Cardiac muscle cell (in vitro differentiated cells and primary cell): ENCODE data around the gene NR5A1. TPM values are rescaled to one million over a fixed set of nuclear protein-coding genes. Genes with fewer than 3 reads are reported as not detected.

Experiments used
- DNase-seq, 2 donors: peaks; one replicate each; pipeline versions ENCODE4 v3.0.0 to v3.0.0-alpha.2; 2010 to 2017; ENCODE audit warnings: low read depth in 1 of 2, low spot score in 1 of 2
- H3K27ac ChIP-seq: fragments of 200-600 bp; sonication (generic); 2 replicates; pipeline ENCODE4 v1.5.1; 2016
- H3K27me3 ChIP-seq: fragments of 200-600 bp; sonication (generic); 2 replicates; pipeline ENCODE4 v1.6.0; 2016; ENCODE audit warnings: control low read depth
- H3K36me3 ChIP-seq: fragments of 200-600 bp; sonication (generic); 2 replicates; pipeline ENCODE4 v1.5.1; 2016; ENCODE audit warnings: control low read depth
- H3K4me1 ChIP-seq: fragments of 200-600 bp; sonication (generic); 2 replicates; pipeline ENCODE4 v1.8.1; 2017; ENCODE audit warnings: low read depth, mild to moderate bottlenecking, mixed run types
- H3K4me3 ChIP-seq: fragments of 200-600 bp; sonication (generic); 2 replicates; pipeline ENCODE4 v1.5.1; 2016; ENCODE audit warnings: mild to moderate bottlenecking
- H3K9me3 ChIP-seq: fragments of 200-600 bp; sonication (generic); 2 replicates; pipeline ENCODE4 v1.5.1; 2017; ENCODE audit warnings: low read depth, mild to moderate bottlenecking, control low read depth
- polyA plus RNA-seq: library from polyadenylated mRNA; unstranded; fragments of >200 nt; fragmentation: Nextera tagmentation; extraction: Ambion mirVana; gene quantifications from 2 replicates; pipeline ENCODE4 v1.2.1, GENCODE V29; 2016
- total RNA-seq: library from RNA; depleted of rRNA; stranded (reverse); fragments of >200 nt; gene quantifications from 2 replicates; pipeline ENCODE4 v1.2.3, GENCODE V29; 2016
- TF ChIP-seq, protein P1 (sequence below): IDR thresholded peaks from 2 replicates; pipeline ENCODE4 v1.5.1; 2012; ENCODE audit warnings: low read depth, mild to moderate bottlenecking, low read length

The NR5A1 gene
- total and polyA plus RNA-seq, 2 experiments from 2014 or later = 0.12 TPM; not detected in 1

DNA sequence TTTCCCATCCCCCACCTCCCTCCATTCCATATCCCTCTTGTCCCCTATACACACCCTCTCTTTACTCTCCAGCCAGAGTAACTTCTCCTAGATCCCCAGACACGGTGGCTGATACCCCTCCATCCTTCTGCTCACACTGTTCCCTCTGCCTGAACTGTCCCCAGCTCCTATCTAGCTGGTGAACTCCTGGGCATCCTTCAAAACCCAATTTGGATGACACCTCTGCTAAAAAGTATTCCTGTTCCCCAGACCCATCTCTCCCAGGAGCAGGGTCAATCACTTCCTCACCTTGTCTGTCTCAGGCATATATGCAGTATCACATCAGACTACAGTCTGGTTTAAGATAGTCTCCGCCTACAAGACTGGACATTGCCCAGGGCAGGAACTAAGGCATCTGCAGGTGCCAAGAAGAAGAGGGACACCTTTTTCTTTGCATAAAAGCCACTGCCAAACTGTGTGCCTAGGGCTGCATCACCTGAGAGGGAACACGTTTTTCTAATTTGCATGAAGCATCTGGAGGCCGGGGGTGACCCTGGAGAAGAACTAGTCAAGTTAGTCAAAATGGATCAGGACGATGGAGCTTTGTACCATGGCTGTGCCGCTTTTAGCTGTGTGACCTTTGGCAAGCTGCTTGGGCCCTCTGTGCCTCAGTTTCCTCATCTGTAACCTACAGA lies 27.1 kb downstream of the NR5A1 start:
- Histone ChIP-seq H3K27ac (no peak overlapping the region), H3K36me3 (no peaks in the 10 kb centered on the region), H3K4me3 (no peak overlapping the region), H3K9me3 (no peaks in the 10 kb centered on the region), H3K27me3 (peaks cover 5% of the 10 kb centered on the region), H3K4me1 (peaks cover 5% of the 10 kb centered on the region)
- TF ChIP-seq, protein P1, sequence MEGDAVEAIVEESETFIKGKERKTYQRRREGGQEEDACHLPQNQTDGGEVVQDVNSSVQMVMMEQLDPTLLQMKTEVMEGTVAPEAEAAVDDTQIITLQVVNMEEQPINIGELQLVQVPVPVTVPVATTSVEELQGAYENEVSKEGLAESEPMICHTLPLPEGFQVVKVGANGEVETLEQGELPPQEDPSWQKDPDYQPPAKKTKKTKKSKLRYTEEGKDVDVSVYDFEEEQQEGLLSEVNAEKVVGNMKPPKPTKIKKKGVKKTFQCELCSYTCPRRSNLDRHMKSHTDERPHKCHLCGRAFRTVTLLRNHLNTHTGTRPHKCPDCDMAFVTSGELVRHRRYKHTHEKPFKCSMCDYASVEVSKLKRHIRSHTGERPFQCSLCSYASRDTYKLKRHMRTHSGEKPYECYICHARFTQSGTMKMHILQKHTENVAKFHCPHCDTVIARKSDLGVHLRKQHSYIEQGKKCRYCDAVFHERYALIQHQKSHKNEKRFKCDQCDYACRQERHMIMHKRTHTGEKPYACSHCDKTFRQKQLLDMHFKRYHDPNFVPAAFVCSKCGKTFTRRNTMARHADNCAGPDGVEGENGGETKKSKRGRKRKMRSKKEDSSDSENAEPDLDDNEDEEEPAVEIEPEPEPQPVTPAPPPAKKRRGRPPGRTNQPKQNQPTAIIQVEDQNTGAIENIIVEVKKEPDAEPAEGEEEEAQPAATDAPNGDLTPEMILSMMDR = no peak
- DNase-seq = no peak

DNA sequence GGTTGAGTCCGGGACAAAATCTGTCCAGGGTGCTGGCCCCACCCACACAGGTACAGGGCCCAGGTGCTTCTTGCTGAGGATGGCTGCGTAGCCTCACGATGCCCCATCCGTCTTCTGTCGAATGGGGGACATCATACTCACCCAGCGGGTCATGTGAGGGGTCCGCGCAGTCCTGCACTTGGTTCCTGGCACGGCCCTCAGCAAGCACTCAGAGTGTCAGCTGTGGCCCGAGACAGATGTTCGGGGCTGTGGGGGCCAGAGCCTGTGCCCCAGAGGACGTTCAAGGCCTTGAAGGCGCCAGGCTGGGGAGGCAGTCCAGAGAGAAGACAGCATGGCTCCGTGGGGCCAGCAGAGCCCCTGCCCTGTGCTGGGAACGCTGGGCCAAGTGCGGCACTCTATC lies 27.8 kb downstream of the NR5A1 start:
- TF ChIP-seq, protein P1 = no peak
- Histone ChIP-seq H3K36me3 (no peaks in the 10 kb centered on the region), H3K4me3 (no peak overlapping the region), H3K9me3 (no peaks in the 10 kb centered on the region), H3K27ac (no peak overlapping the region), H3K4me1 (peaks cover 5% of the 10 kb centered on the region), H3K27me3 (peaks cover 5% of the 10 kb centered on the region)
- no peak for DNase-seq

GRCh38 chr9:124478354-124478753 lies 28.8 kb downstream of the NR5A1 start:
- TF ChIP-seq, protein P1 = no peak
- peak in 1 of 2 donors; percentile 43 for DNase-seq
- H3K27ac ChIP-seq = no peak overlapping the region
- H3K27me3 ChIP-seq = peaks cover 5% of the 10 kb centered on the region
- H3K9me3 ChIP-seq = no peaks in the 10 kb centered on the region
- peak overlapping the region; percentile 21 for H3K4me3 ChIP-seq
- H3K36me3 ChIP-seq = no peaks in the 10 kb centered on the region
- peaks cover 5% of the 10 kb centered on the region for H3K4me1 ChIP-seq

DNA sequence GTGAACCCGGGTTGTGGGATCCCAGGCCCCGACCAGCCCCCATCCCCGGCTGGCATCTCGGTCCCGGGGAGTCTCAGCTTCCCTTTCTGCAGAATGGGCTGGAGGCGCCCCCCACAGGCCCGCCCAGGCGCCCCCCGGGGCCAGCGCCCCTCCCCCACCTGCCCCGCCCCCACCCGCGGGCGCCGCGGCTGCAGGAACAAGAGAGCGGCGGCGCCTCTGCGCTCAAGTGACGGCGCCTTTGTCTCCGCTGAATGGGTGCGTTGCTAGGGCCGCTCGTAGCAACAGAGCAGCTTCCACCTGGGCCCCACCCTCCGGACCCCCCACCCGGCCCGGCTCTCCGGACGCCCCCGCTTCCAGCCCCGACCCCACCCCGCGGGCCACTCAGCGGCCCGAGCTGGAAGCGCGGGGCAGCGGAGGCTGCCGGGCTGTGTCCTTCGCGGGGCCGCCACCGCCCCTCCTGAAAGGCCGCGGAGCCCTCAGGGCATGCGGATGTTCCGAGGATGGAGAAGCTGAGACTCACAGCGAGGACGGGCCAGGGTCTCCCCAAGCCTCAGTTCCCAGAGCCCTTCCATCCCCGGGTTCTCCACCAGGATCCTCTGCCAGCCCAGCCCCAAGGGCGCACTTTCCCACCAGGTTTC lies 29.4 kb downstream of the NR5A1 start:
- DNase-seq = peak; percentile 5 to 48
- H3K27me3 ChIP-seq = peaks cover 5% of the 10 kb centered on the region
- H3K9me3 ChIP-seq = no peaks in the 10 kb centered on the region
- peak overlapping the region; percentile 21 for H3K4me3 ChIP-seq
- H3K4me1 ChIP-seq = peaks cover 5% of the 10 kb centered on the region
- H3K36me3 ChIP-seq = no peaks in the 10 kb centered on the region
- no peak overlapping the region for H3K27ac ChIP-seq
- TF ChIP-seq, protein P1 = no peak

DNA sequence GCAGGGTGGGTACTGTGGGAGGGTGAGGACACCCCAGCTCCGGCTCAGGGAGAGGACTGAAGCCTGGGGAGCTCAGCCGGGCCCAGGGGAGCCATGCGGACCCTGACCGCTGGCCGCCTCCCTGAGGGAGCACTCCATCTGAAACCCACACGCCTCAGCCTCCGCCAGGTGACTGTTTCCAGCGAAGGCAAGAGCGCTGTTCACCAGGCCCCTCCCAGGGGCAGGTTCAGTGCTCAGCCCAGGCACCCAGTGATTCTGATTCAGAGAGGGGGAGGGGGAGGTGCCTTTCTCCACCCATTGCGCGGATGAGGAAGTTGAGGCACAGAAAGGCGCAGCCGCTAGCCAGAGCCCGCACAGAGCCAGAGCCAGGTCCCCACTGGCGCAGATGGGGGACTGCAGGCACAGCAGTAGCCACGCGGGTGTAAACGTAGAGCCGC lies 30.0 kb downstream of the NR5A1 start:
- TF ChIP-seq, protein P1 = no peak
- Histone ChIP-seq H3K36me3 (no peaks in the 10 kb centered on the region), H3K4me1 (peaks cover 5% of the 10 kb centered on the region), H3K9me3 (no peaks in the 10 kb centered on the region), H3K4me3 (peak overlapping the region; percentile 21), H3K27me3 (peaks cover 5% of the 10 kb centered on the region), H3K27ac (no peak overlapping the region)
- DNase-seq = no peak
